PC-9 (cell line): ENCODE measurements around the gene GALNT9. TPM values are rescaled to one million over a fixed set of nuclear protein-coding genes. Genes with fewer than 3 reads are reported as not detected.

Experiments
- BruUV-seq: library from RNA; stranded (reverse); fragments of 400-500 nt; replicated peaks from 2 replicates; lab custom pipeline; 2021; lab: Mats Ljungman, UMichigan
- CTCF ChIA-PET: fragments of 300-600 bp; sonication (Branson Sonifier 250); formaldehyde crosslinking; loops from one replicate; lab custom pipeline; 2022; ENCODE audit warnings: antibody characterized with exemption; lab: Charles Lee
- POLR2A ChIA-PET: fragments of 300-600 bp; sonication (Branson Sonifier 250); formaldehyde crosslinking; loops from one replicate; lab custom pipeline; 2022; ENCODE audit warnings: antibody characterized with exemption; ENCODE audit not compliant: unreplicated experiment; lab: Charles Lee
- DNase-seq, 2 experiments: peaks; one replicate each; pipeline versions ENCODE4 v3.0.0 to v3.0.0-alpha.2; 2015 to 2022; ENCODE audit warnings: mixed read lengths in 1 of 2
- H2AFZ ChIP-seq: fragments of 200-600 bp; sonication (generic); 2 replicates; pipeline ENCODE4 v1.8.1; 2017; ENCODE audit warnings: antibody characterized with exemption
- H3F3A ChIP-seq: fragments of 200-600 bp; sonication (generic); 2 replicates; pipeline ENCODE4 v1.8.1; 2017; ENCODE audit warnings: antibody characterized with exemption, mild to moderate bottlenecking, low read depth; ENCODE audit not compliant: insufficient read depth
- H3K27ac ChIP-seq: fragments of 200-600 bp; sonication (generic); 2 replicates; pipeline ENCODE4 v1.6.1; 2016; ENCODE audit warnings: mixed run types
- H3K27me3 ChIP-seq: fragments of 200-600 bp; sonication (generic); 2 replicates; pipeline ENCODE4 v1.6.1; 2016; ENCODE audit warnings: low read depth, mixed run types; ENCODE audit not compliant: insufficient read depth
- H3K36me3 ChIP-seq: fragments of 200-600 bp; sonication (generic); 2 replicates; pipeline ENCODE4 v1.6.1; 2016; ENCODE audit warnings: low read depth, mixed run types
- H3K4me1 ChIP-seq: fragments of 200-600 bp; sonication (generic); replicated peaks from 2 replicates; pipeline ENCODE4 v1.6.1; 2016; ENCODE audit warnings: mixed run types; ENCODE audit not compliant: insufficient read depth
- H3K4me2 ChIP-seq: fragments of 200-600 bp; sonication (generic); 2 replicates; pipeline ENCODE4 v1.6.1; 2017; ENCODE audit warnings: mixed run types
- H3K4me3 ChIP-seq: fragments of 200-600 bp; sonication (generic); 2 replicates; pipeline ENCODE4 v1.6.1; 2016; ENCODE audit warnings: mixed run types
- H3K79me2 ChIP-seq: fragments of 200-600 bp; sonication (generic); 2 replicates; pipeline ENCODE4 v1.6.1; 2017; ENCODE audit warnings: low read depth, mixed run types
- H3K9me2 ChIP-seq: fragments of 200-600 bp; sonication (generic); 2 replicates; pipeline ENCODE4 v1.8.1; 2017; ENCODE audit warnings: mild to moderate bottlenecking; ENCODE audit not compliant: insufficient read depth
- H3K9me3 ChIP-seq: fragments of 200-600 bp; sonication (generic); 2 replicates; pipeline ENCODE4 v1.8.1; 2016; ENCODE audit warnings: low read depth; ENCODE audit not compliant: insufficient read depth
- H4K20me1 ChIP-seq: fragments of 200-600 bp; sonication (generic); 2 replicates; pipeline ENCODE4 v1.8.1; 2017; ENCODE audit not compliant: insufficient read depth
- EZH2 ChIP-seq: fragments of 200-600 bp; sonication (generic); IDR thresholded peaks from 2 replicates; pipeline ENCODE4 v1.8.0; 2017; ENCODE audit warnings: antibody characterized with exemption, low read depth
- intact Hi-C: fragments of 100-400 bp; cut with micrococcal nuclease; formaldehyde crosslinking; loops from one replicate; pipeline ENCODE4 v1.10.0; 2022; ENCODE audit not compliant: unreplicated experiment
- total RNA-seq: library from RNA; stranded (reverse); gene quantifications from 2 replicates; pipeline ENCODE4 v1.2.3, GENCODE V29; 2021
- TF ChIP-seq, protein P1 (sequence below): fragments of 200-600 bp; sonication (generic); conservative IDR thresholded peaks from 2 replicates; pipeline ENCODE4 v1.6.1; 2017; ENCODE audit warnings: mixed run types, antibody characterized with exemption, mild to moderate bottlenecking, moderate library complexity

Gene GALNT9
- total RNA-seq, 1 experiment from 2014 or later, result 11.2 TPM

DNA sequence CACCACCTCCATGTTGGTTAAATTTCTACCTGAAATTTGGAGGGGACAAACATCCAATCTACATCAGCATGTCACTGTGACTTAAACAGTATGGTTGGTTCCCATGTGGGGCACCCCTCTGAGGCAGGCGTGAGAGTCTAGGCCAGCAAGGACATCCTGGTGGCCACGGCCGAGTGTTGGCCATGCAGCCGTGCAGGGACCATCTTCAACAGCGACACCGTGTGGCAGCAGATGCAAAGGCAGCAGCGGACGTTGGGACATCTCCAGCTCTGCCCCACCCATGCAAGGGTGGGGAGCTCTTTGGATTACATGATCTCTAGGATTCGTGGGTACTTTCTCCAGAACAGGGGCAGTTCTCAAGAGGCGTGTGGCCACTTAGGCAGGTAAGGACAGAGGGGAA is 135.3 kb downstream of the GALNT9 start:
- ChIA-PET CTCF (interaction anchor here (0.7 kb wide), 1 partner anchor 20 kb away, joined by 11 read pairs; no protein-coding TSS in a partner anchor), POLR2A (no interaction called here)
- H3K4me3 ChIP-seq, result no peak overlapping the region
- no peaks in the 10 kb centered on the region for H3K9me2 ChIP-seq
- no peaks in the 10 kb centered on the region for H4K20me1 ChIP-seq
- no peak overlapping the region for H2AFZ ChIP-seq
- H3K27me3 ChIP-seq, result peaks cover 100% of the 10 kb centered on the region
- BruUV-seq, result no TSS peak
- DNase-seq, result no peak
- no peaks in the 10 kb centered on the region for H3K9me3 ChIP-seq
- no peaks in the 10 kb centered on the region for H3F3A ChIP-seq
- no peak overlapping the region for H3K27ac ChIP-seq
- H3K79me2 ChIP-seq, result no peaks in the 10 kb centered on the region
- intact Hi-C loops, result no loop called here
- H3K4me2 ChIP-seq, result no peak overlapping the region
- TF ChIP-seq, protein P1, sequence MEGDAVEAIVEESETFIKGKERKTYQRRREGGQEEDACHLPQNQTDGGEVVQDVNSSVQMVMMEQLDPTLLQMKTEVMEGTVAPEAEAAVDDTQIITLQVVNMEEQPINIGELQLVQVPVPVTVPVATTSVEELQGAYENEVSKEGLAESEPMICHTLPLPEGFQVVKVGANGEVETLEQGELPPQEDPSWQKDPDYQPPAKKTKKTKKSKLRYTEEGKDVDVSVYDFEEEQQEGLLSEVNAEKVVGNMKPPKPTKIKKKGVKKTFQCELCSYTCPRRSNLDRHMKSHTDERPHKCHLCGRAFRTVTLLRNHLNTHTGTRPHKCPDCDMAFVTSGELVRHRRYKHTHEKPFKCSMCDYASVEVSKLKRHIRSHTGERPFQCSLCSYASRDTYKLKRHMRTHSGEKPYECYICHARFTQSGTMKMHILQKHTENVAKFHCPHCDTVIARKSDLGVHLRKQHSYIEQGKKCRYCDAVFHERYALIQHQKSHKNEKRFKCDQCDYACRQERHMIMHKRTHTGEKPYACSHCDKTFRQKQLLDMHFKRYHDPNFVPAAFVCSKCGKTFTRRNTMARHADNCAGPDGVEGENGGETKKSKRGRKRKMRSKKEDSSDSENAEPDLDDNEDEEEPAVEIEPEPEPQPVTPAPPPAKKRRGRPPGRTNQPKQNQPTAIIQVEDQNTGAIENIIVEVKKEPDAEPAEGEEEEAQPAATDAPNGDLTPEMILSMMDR, result peak; percentile 57
- no peak for TF ChIP-seq EZH2
- no peaks in the 10 kb centered on the region for H3K36me3 ChIP-seq
- no peaks in the 10 kb centered on the region for H3K4me1 ChIP-seq

- no peaks in the 10 kb centered on the region for H3K79me2 ChIP-seq
- H3K27ac ChIP-seq, result no peak overlapping the region
- CTCF ChIA-PET, result no interaction called here
- intact Hi-C loops, result no loop called here
- H2AFZ ChIP-seq, result no peak overlapping the region
- no peaks in the 10 kb centered on the region for H3F3A ChIP-seq
- H3K4me2 ChIP-seq, result no peak overlapping the region
- BruUV-seq, result no TSS peak
- DNase-seq, result no peak
- H4K20me1 ChIP-seq, result no peaks in the 10 kb centered on the region
- H3K27me3 ChIP-seq, result peaks cover 100% of the 10 kb centered on the region
- H3K36me3 ChIP-seq, result no peaks in the 10 kb centered on the region
- TF ChIP-seq EZH2, result no peak
- TF ChIP-seq, protein P1, result no peak
- H3K4me3 ChIP-seq, result no peak overlapping the region
- POLR2A ChIA-PET, result no interaction called here
- no peaks in the 10 kb centered on the region for H3K9me3 ChIP-seq
- H3K9me2 ChIP-seq, result no peaks in the 10 kb centered on the region
- no peaks in the 10 kb centered on the region for H3K4me1 ChIP-seq
Measured at GRCh38 chr12:132191715-132192553, 137.5 kb downstream of the GALNT9 start.

- Histone ChIP-seq H3K79me2 (no peaks in the 10 kb centered on the region), H3K4me1 (no peaks in the 10 kb centered on the region), H3K4me2 (no peak overlapping the region), H2AFZ (no peak overlapping the region), H3K27ac (no peak overlapping the region), H4K20me1 (no peaks in the 10 kb centered on the region), H3K4me3 (no peak overlapping the region), H3K36me3 (no peaks in the 10 kb centered on the region), H3K9me2 (no peaks in the 10 kb centered on the region), H3K9me3 (no peaks in the 10 kb centered on the region), H3K27me3 (peaks cover 100% of the 10 kb centered on the region), H3F3A (no peaks in the 10 kb centered on the region)
- BruUV-seq, result no TSS peak
- no peak for TF ChIP-seq EZH2
- TF ChIP-seq, protein P1, result no peak
- POLR2A ChIA-PET, result no interaction called here
- DNase-seq, result no peak
- intact Hi-C loops, result no loop called here
- CTCF ChIA-PET, result no interaction called here
Measured at GRCh38 chr12:132190834-132191500, 138.4 kb downstream of the GALNT9 start.
